Erythroblast (primary cell): ENCODE results near the gene LANCL1.

Experiments
- DNase-seq, 2 experiments: peaks; one replicate each; lab custom pipeline; 2025; lab: John Stamatoyannopoulos, UW
- GATA1 ChIP-seq: IDR thresholded peaks from 2 replicates; pipeline ENCODE4 v1.6.1; 2011; ENCODE audit warnings: low read depth, mild to moderate bottlenecking, control low read depth, low read length, moderate library complexity
- POLR2A ChIP-seq: IDR thresholded peaks from 2 replicates; pipeline ENCODE4 v1.6.1; 2011; ENCODE audit warnings: mild to moderate bottlenecking, low read length

Gene LANCL1

GRCh38 chr2:210445732-210446131 lies 30.8 kb downstream of the LANCL1 start:
- DNase-seq = peak; percentile 10 to 73
- no peak for TF ChIP-seq POLR2A
- TF ChIP-seq GATA1 = no peak

GRCh38 chr2:210445116-210445707 lies 31.3 kb downstream of the LANCL1 start:
- DNase-seq = peak; percentile 35 to 37

GRCh38 chr2:210443527-210443926 lies 33.0 kb downstream of the LANCL1 start:
- TF ChIP-seq POLR2A = no peak
- TF ChIP-seq GATA1 = no peak
- DNase-seq = no peak

More at GRCh38 chr2:210445116-210445707, 31.3 kb downstream of the LANCL1 start:
- no peak for TF ChIP-seq GATA1
- TF ChIP-seq POLR2A = no peak

DNA sequence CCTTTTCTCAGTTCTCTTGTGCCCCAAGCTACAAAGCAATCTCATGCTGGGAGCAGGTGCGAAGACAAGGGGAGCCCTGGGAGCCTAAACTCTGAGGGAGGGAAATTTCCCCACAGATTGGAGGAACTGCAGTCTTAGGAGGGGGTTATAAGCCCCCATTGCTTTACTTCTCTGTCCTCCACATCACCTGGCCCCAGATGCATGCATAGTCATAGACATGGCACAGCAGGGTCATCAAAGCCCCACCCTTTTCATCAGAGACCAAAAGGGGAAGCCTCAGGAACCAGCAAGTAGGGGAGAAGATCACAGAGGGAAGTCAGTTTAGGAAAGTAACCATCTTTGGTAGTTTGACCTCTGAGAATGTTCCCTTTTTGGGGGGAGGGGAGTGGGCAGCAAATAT lies 33.7 kb downstream of the LANCL1 start:
- TF ChIP-seq POLR2A (no peak), GATA1 (no peak)
- no peak for DNase-seq

DNA sequence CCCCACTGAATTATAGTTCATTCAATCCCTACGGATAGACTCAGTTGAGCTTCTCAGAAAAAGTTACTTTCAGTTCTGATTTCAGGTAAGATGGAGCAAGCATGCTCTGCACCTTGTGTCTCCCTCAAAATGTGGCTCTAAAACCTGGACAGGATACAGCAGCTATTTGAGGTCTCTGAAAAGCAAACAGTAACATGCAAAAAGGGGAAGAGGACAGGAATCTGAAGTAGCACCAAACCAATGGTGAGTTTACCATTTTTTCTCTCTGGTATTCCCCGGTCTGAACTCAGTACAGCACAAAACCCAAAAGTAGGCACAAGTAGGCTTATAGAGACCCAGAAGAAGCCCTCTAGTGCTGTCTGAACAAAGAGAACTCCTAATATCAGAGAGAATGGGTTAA lies 34.1 kb downstream of the LANCL1 start:
- TF ChIP-seq GATA1 (no peak), POLR2A (no peak)
- DNase-seq = no peak

GRCh38 chr2:210440206-210440605 lies 36.4 kb downstream of the LANCL1 start:
- no peak for DNase-seq
- TF ChIP-seq GATA1 (no peak), POLR2A (no peak)

DNA sequence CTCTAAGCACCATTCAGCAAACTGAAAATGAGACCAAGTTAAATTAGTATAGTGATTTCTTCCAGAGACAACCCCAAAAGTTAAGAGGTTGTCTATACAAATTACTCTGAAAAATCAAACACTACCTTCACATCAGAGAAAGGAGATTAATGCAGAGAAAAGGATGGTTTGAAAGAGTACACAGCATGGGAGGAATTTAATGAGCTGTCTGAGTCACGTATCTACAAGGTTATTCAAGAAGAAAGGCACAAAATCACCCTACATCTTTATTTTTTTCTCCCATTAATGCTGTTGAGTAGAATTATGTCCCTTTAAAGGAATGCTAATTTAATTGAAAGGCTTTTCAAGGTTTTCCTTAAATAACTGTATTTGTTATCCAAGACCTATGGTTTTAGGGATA lies 41.1 kb downstream of the LANCL1 start:
- TF ChIP-seq GATA1 (no peak), POLR2A (no peak)
- DNase-seq = no peak

DNA sequence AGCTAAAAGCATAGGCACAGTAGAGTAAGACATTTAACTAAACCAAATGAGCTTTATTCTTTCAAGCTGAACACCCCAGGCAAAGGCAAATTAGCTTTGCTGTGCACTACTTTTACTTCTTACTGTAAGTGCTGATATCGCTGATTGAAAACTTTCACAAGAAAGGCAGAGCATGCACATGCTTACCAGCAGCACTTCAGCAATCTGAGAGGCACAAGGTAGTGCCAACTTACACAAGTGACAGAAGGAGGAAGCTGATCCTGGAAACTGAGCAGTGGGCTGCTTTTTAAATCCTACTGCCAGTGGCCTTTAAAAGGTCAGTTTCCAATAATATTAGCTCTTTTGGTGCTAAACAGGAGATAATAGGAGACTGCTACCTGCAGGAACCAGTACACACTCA lies 43.9 kb downstream of the LANCL1 start:
- TF ChIP-seq GATA1 (no peak), POLR2A (no peak)
- no peak for DNase-seq

DNA sequence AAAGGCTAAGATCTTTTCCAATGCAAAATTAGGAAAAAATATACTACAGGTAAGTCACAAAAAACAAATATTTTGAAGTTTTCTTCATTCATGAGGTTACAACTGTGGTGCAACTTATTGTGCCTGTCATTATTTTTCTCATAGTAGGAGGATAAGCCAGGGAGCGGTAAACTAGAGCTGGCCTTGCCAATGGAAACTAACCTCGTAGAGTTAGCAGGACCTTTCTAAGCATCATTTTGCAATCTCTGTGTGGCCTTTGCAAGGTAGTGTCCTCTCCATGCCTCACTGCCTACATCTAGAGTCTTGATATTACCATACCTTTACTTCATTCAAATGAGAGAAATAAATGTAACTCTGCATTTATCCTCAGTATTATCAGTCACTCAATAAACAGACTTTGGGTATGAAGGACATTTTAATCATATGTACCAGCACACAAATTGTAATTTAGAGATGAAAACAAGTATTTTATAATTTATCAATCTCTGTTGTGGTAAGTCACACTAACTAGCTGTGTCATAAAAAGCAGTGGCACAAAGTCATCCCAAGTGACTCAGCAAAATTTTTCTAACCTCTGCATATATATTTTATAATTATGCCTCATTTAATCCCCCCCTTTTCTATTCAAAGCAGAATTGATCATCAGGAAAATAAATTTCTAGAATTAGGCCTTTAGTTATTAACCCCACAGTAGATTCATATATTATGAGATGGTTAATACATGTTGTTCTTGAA lies 47.0 kb downstream of the LANCL1 start:
- no peak for TF ChIP-seq GATA1
- no peak for TF ChIP-seq POLR2A
- DNase-seq = peak in 1 of 2 experiments; percentile 4

DNA sequence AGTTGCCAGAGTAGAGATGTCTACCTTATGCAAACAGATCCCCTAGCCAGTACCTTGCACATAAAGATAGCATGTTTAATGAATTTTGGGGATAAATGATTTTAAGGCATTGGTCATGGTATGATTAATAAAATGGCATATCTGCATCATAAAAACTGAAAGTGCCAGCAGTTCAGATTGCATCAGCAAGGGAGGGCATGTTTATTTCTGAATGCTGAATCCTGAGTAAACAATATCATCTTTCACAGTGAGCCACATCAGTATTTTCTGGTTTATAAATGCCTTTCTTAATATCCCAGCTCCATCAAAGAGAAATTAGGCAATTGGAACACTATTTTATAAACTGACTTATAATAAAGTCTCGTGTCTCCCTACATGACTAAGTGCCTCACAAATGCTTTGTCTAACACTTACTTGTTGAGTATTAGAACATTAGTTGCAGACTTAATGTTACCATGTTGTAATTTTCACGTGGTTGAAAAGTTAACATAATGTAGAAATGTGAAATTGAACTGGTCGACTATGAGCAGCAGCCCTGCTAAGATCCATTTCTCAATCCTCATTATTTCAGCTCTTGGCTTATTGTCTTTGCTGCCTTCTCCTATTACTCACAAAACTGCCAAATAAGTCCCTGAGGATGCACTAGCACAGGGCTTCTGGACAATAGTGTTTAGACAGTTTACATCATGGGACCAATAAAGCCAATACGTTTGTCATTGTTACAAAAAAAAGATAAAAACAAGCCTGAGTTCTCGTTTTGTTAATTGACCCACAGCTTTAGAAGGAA lies 48.0 kb downstream of the LANCL1 start:
- TF ChIP-seq GATA1 (no peak), POLR2A (no peak)

GRCh38 chr2:210427309-210427708 lies 49.2 kb downstream of the LANCL1 start:
- peak; percentile 1 to 2 for DNase-seq

More for the DNA sequence above, 48.0 kb downstream of the LANCL1 start:
- no peak for DNase-seq

- TF ChIP-seq POLR2A = no peak
- TF ChIP-seq GATA1 = no peak
- no peak for DNase-seq
Observed at GRCh38 chr2:210422366-210422765, 54.2 kb downstream of the LANCL1 start.

DNA sequence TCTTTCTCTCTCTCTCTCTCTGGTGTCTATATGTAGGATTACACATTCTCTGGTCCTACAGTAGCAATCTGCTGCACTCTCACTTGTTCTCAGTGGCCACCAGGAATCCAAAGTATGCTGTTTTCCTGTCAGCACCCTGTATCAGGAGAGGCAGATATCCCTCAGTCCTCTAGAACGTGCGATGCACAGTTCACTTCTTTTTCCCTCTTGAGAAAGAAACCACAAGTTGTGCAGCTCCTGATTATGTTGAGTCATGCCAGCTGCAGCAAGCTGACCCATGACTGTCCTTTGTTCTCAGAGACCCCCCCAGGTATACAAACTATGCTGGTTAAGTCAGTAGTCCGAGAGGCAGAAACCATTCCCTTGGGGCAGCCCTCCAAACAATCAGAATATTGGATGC lies 54.6 kb downstream of the LANCL1 start:
- DNase-seq = no peak
- TF ChIP-seq POLR2A (no peak), GATA1 (no peak)

DNA sequence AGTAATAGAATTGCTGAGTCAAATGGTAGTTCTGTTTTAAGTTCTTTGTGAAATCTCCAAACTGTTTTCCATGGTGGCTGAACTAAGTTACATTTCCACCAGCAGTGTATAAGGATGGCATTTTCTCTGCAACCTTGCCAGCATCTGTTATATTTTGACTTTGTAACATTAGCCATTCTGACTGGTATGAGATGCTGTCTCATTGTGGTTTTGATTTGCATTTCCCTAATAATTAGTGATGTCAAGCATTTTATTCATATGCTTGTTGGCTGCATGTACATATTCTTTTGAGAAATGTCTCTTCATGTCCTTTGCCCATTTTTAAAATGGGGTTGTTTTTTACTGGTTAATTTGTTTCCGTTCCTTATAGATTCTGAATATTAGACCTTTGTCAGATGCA lies 63.9 kb downstream of the LANCL1 start:
- TF ChIP-seq POLR2A (no peak), GATA1 (no peak)
- DNase-seq = no peak
